HepG2 (cell line): ENCODE results near the gene CD69. TPM values are rescaled to one million over a fixed set of nuclear protein-coding genes. Genes with fewer than 3 reads are reported as not detected.

ENCODE experiments used
- ATAC-seq: fragments of 200-7000 bp; cut with Tn5 transposase; 3 replicates; pipeline ENCODE4 v1.9.1; 2020; ENCODE audit warnings: mild to moderate bottlenecking, moderate library complexity
- BruUV-seq: library from RNA; stranded (reverse); fragments of 400-500 nt; replicated peaks from 2 replicates; lab custom pipeline; 2021; lab: Mats Ljungman, UMichigan
- CTCF ChIA-PET: fragments of 300-600 bp; formaldehyde crosslinking; extraction: SDS; loops from one replicate; lab custom pipeline; 2021; ENCODE audit warnings: low total read pairs, inconsistent platforms, low intra/inter-chr PET ratio; lab: Yijun Ruan, JAX
- POLR2A ChIA-PET: fragments of 350-600 bp; sonication (Branson Sonifier 250); formaldehyde crosslinking; loops from one replicate; lab custom pipeline; 2020; ENCODE audit warnings: antibody characterized with exemption, inconsistent platforms; lab: Yijun Ruan, JAX
- DNase-seq: peaks from one replicate; pipeline ENCODE4 v3.0.0-alpha.2; 2015; ENCODE audit warnings: low spot score
- FAIRE-seq: peaks from 3 replicates; lab custom pipeline; 2011; peaks lifted over from hg19 to GRCh38; lab: Jason Lieb, UNC
- H2AFZ ChIP-seq: one replicate; pipeline ENCODE4 v1.6.1; 2011; ENCODE audit warnings: low read length, inconsistent platforms
- H3K27ac ChIP-seq: fragments of 300-600 bp; 3 replicates; pipeline ENCODE4 v1.8.0; 2011; ENCODE audit warnings: mixed run types, mild to moderate bottlenecking, mixed read lengths, low read length, inconsistent platforms; ENCODE audit not compliant: insufficient read depth; ENCODE audit errors: extremely low read length
- H3K27me3 ChIP-seq, 2 experiments: fragments of 200-600 bp in 1 of 2; 2 replicates in 1 of 2; 3 replicates in 1 of 2; pipeline versions ENCODE4 v1.6.0 to v1.8.0; 2011; ENCODE audit warnings: low read length in 2 of 2, mild to moderate bottlenecking in 2 of 2, moderate library complexity in 2 of 2, inconsistent platforms in 1 of 2; ENCODE audit not compliant: insufficient read depth in 2 of 2, control insufficient read depth in 1 of 2
- H3K36me3 ChIP-seq, 2 experiments: fragments of 200-600 bp in 1 of 2; replicated peaks in 1 of 2; 2 replicates in 1 of 2; 3 replicates in 1 of 2; pipeline versions ENCODE4 v1.5.1 to v1.8.0; 2011; ENCODE audit warnings: low read length in 2 of 2, inconsistent platforms in 1 of 2; ENCODE audit not compliant: insufficient read depth in 2 of 2, control insufficient read depth in 1 of 2
- H3K4me1 ChIP-seq: 2 replicates; pipeline ENCODE4 v1.5.1; 2012; ENCODE audit warnings: low read length, inconsistent platforms; ENCODE audit not compliant: insufficient read depth
- H3K4me2 ChIP-seq: 2 replicates; pipeline ENCODE4 v1.6.0; 2011; ENCODE audit warnings: low read depth, low read length, inconsistent platforms
- H3K4me3 ChIP-seq, 3 experiments: fragments of 200-600 bp in 1 of 3; sonication (generic), shearing (Covaris generic) in 1 of 3; replicated peaks in 1 of 3; 2 replicates each; pipeline ENCODE4 v1.5.1; 2011 to 2016; ENCODE audit warnings: low read length in 3 of 3, inconsistent platforms in 2 of 3, low read depth in 2 of 3, mild to moderate bottlenecking in 2 of 3, control low read depth in 1 of 3, mixed read lengths in 1 of 3; ENCODE audit not compliant: insufficient read depth in 1 of 3
- H3K79me2 ChIP-seq: one replicate; pipeline ENCODE4 v1.6.1; 2011; ENCODE audit warnings: low read length, inconsistent platforms; ENCODE audit not compliant: insufficient read depth
- H3K9ac ChIP-seq: 2 replicates; pipeline ENCODE4 v1.6.0; 2011; ENCODE audit warnings: mild to moderate bottlenecking, low read depth, low read length, inconsistent platforms; ENCODE audit not compliant: insufficient read depth
- H3K9me3 ChIP-seq: 2 replicates; pipeline ENCODE4 v1.5.1; 2012; ENCODE audit warnings: mild to moderate bottlenecking, low read length
- H4K20me1 ChIP-seq: 2 replicates; pipeline ENCODE4 v1.6.0; 2011; ENCODE audit warnings: inconsistent platforms, mild to moderate bottlenecking, low read length, moderate library complexity; ENCODE audit not compliant: insufficient read depth
- CCAR2 ChIP-seq: fragments of 200-400 bp; formaldehyde crosslinking; optimal IDR thresholded peaks from 2 replicates; pipeline ENCODE3; 2018; ENCODE audit warnings: low read depth, mild to moderate bottlenecking, low read length, moderate library complexity
- CTCF ChIP-seq: sonication (generic); formaldehyde crosslinking; IDR thresholded peaks from 2 replicates; pipeline ENCODE4 v1.5.0; 2020; ENCODE audit warnings: mild to moderate bottlenecking, missing genetic modification reagents, moderate library complexity
- DPF2 ChIP-seq: sonication (generic); formaldehyde crosslinking; IDR thresholded peaks from 2 replicates; pipeline ENCODE4 v1.4.0; 2020; ENCODE audit warnings: mild to moderate bottlenecking, low read depth, missing genetic modification reagents, borderline replicate concordance
- GMEB1 ChIP-seq: sonication (generic); formaldehyde crosslinking; IDR thresholded peaks from 2 replicates; pipeline ENCODE4 v1.5.1; 2020; ENCODE audit warnings: missing genetic modification reagents, mild to moderate bottlenecking, borderline replicate concordance
- HDAC6 ChIP-seq: fragments of 200-600 bp; sonication (generic); IDR thresholded peaks from 2 replicates; pipeline ENCODE4 v1.7.0; 2017; ENCODE audit warnings: mild to moderate bottlenecking, antibody characterized with exemption, low read length, low read depth
- HNRNPL ChIP-seq: fragments of 200-400 bp; formaldehyde crosslinking; IDR thresholded peaks from 2 replicates; pipeline ENCODE4 v1.6.1; 2017; ENCODE audit warnings: mild to moderate bottlenecking, low read depth, low read length
- JARID2 ChIP-seq: sonication (generic); formaldehyde crosslinking; IDR thresholded peaks from 2 replicates; pipeline ENCODE4 v1.8.1; 2023; ENCODE audit warnings: missing genetic modification reagents, inconsistent platforms; ENCODE audit not compliant: insufficient replicate concordance
- MNT ChIP-seq: fragments of 450-650 bp; IDR thresholded peaks from 2 replicates; pipeline ENCODE4 v1.6.1; 2016
- PBX2 ChIP-seq: IDR thresholded peaks from 2 replicates; pipeline ENCODE4 v1.6.1; 2016; ENCODE audit warnings: control low read depth
- POLR2AphosphoS5 ChIP-seq: IDR thresholded peaks from 2 replicates; pipeline ENCODE4 v1.6.1; 2012; ENCODE audit warnings: low read depth, low read length
- SMARCC2 ChIP-seq: fragments of 450-650 bp; IDR thresholded peaks from 2 replicates; pipeline ENCODE4 v1.6.1; 2017; ENCODE audit warnings: antibody characterized with exemption, mild to moderate bottlenecking
- TEAD2 ChIP-seq: sonication (generic); formaldehyde crosslinking; IDR thresholded peaks from 2 replicates; pipeline ENCODE4 v1.9.0; 2021; ENCODE audit warnings: missing genetic modification reagents
- TRIM22 ChIP-seq: fragments of 450-650 bp; IDR thresholded peaks from 2 replicates; pipeline ENCODE4 v1.6.1; 2017
- ZBTB7A ChIP-seq: sonication (generic); formaldehyde crosslinking; IDR thresholded peaks from 2 replicates; pipeline ENCODE4 v1.8.0; 2022; ENCODE audit warnings: mild to moderate bottlenecking, missing genetic modification reagents
- ZNF20 ChIP-seq: sonication (generic); formaldehyde crosslinking; IDR thresholded peaks from 2 replicates; pipeline ENCODE4 v1.4.0; 2020; ENCODE audit warnings: mild to moderate bottlenecking, moderate library complexity, missing genetic modification reagents
- ZNF382 ChIP-seq: sonication (generic); formaldehyde crosslinking; IDR thresholded peaks from 2 replicates; pipeline ENCODE4 v1.5.0; 2020; ENCODE audit warnings: missing genetic modification reagents, mild to moderate bottlenecking, borderline replicate concordance
- ZNF431 ChIP-seq: sonication (generic); formaldehyde crosslinking; IDR thresholded peaks from 2 replicates; pipeline ENCODE4 v1.9.0; 2022; ENCODE audit warnings: missing genetic modification reagents, low read depth, mild to moderate bottlenecking, borderline replicate concordance
- ZNF451 ChIP-seq: sonication (generic); formaldehyde crosslinking; IDR thresholded peaks from 2 replicates; pipeline ENCODE4 v1.5.0; 2020; ENCODE audit warnings: mild to moderate bottlenecking, missing genetic modification reagents
- ZNF652 ChIP-seq: IDR thresholded peaks from 2 replicates; pipeline ENCODE4 v1.6.1; 2016; ENCODE audit warnings: low read depth, borderline replicate concordance
- WGBS: methylation state at CpG from one replicate; pipeline ENCODE4 v1.1.6; 2017; ENCODE audit warnings: low lambda C conversion rate; 5-methylcytosine and 5-hydroxymethylcytosine counted together
- in situ Hi-C: cut with HindIII; loops from 2 replicates; pipeline ENCODE4 v1.10.0; 2017; ENCODE audit warnings: low pct_unique_long_range_greater_than_20kb; ENCODE audit not compliant: extremely low pct_ligation_motif_present
- intact Hi-C: fragments of 100-400 bp; cut with micrococcal nuclease; formaldehyde crosslinking; loops from one replicate; pipeline ENCODE4 v1.10.0; 2022; ENCODE audit not compliant: unreplicated experiment
- polyA plus RNA-seq, 8 experiments: library from polyadenylated mRNA; depleted of rRNA in 3 of 8; stranded (reverse) in 7 of 8; unstranded in 1 of 8; fragments of >200 nt; fragmentation: Illumina TruSeq in 4 of 8; extraction: Trizol in 4 of 8; gene quantifications; 2 replicates each; pipeline versions ENCODE4 v1.2.1 to v1.2.3, GENCODE V29; 2011 to 2016; ENCODE audit warnings: low read depth in 4 of 8, missing spikeins in 1 of 8, mixed read lengths in 1 of 8; ENCODE audit not compliant: insufficient read depth in 1 of 8
- total RNA-seq, 5 experiments: library from RNA; depleted of rRNA; stranded (reverse); fragments of >200 nt; fragmentation: Illumina TruSeq; extraction: Trizol; gene quantifications; 2 replicates each; pipeline ENCODE4 v1.2.3, GENCODE V29; 2016; ENCODE audit warnings: low read depth in 1 of 5

CD69 gene
- total and polyA plus RNA-seq, 2 of the 13 experiments (the other 11 are each of a cell fraction or from before 2014, with no cell fraction given) = not detected

- H3K4me2 ChIP-seq = no peak overlapping the region
- no peaks in the 10 kb centered on the region for H3K9me3 ChIP-seq
- H3K4me3 ChIP-seq = no peak overlapping the region
- H3K9ac ChIP-seq = no peak overlapping the region
- CTCF ChIA-PET = no interaction called here
- no TSS peak for BruUV-seq
- H3K36me3 ChIP-seq = no peaks in the 10 kb centered on the region
- H3K27ac ChIP-seq = no peak overlapping the region
- peaks cover 0 to 3% of the 10 kb centered on the region in 2 experiments; a peak in 1 of 5 replicates for H3K27me3 ChIP-seq
- no peak for FAIRE-seq
- no peak for ATAC-seq
- no peaks in the 10 kb centered on the region for H4K20me1 ChIP-seq
- TF ChIP-seq ZNF20 (CRISPR knock-in tag) (no peak), ZNF382 (CRISPR knock-in tag) (no peak), ZNF431 (CRISPR knock-in tag) (no peak), MNT (no peak), HDAC6 (no peak), CCAR2 (no peak), GMEB1 (CRISPR knock-in tag) (no peak), ZBTB7A (CRISPR knock-in tag) (no peak), ZNF451 (CRISPR knock-in tag) (no peak), TEAD2 (CRISPR knock-in tag) (no peak), PBX2 (no peak), CTCF (CRISPR knock-in tag) (no peak), TRIM22 (no peak), HNRNPL (no peak), SMARCC2 (no peak), ZNF652 (CRISPR knock-in tag) (no peak), DPF2 (CRISPR knock-in tag) (no peak), POLR2AphosphoS5 (no peak), JARID2 (CRISPR knock-in tag) (no peak)
- no peaks in the 10 kb centered on the region for H3K4me1 ChIP-seq
- in situ Hi-C loops (no loop called here), intact Hi-C loops (no loop called here)
- POLR2A ChIA-PET = no interaction called here
- H3K79me2 ChIP-seq = no peaks in the 10 kb centered on the region
- 2% methylated on average over 2 of the region's 2 CpGs for WGBS
- no peak overlapping the region for H2AFZ ChIP-seq
- no peak for DNase-seq
Observed at GRCh38 chr12:9781360-9781759, 20.7 kb upstream of the CD69 start.
